BJ (cell line): ENCODE data around the gene PEDS1. TPM values are rescaled to one million over a fixed set of nuclear protein-coding genes. Genes with fewer than 3 reads are reported as not detected.
"Not testable (repeated sequence)": the region's sequence is repeated elsewhere in the genome, so short reads cannot be mapped to it uniquely, and the experiment has no call there.

Experiments used
- CTCF ChIA-PET: fragments of 350-600 bp; formaldehyde crosslinking; extraction: SDS; loops from one replicate; lab custom pipeline; 2021; ENCODE audit warnings: antibody characterized with exemption, inconsistent platforms; lab: Yijun Ruan, JAX
- POLR2A ChIA-PET: fragments of 300-600 bp; sonication (Branson Sonifier 250); formaldehyde crosslinking; extraction: SDS; loops from one replicate; lab custom pipeline; 2021; ENCODE audit warnings: antibody characterized with exemption; lab: Charles Lee
- DNase-seq: peaks from one replicate; pipeline ENCODE4 v3.0.0-alpha.2; 2011; ENCODE audit warnings: low read depth
- H3K27me3 ChIP-seq: 2 replicates; pipeline ENCODE4 v1.6.0; 2011; ENCODE audit warnings: low read length; ENCODE audit not compliant: control insufficient read depth, insufficient read depth
- H3K36me3 ChIP-seq: 2 replicates; pipeline ENCODE4 v1.5.1; 2011; ENCODE audit warnings: low read length; ENCODE audit not compliant: control insufficient read depth, insufficient read depth
- H3K4me3 ChIP-seq: 2 replicates; pipeline ENCODE4 v1.5.1; 2011; ENCODE audit warnings: low read depth, mild to moderate bottlenecking, control low read depth, low read length
- CTCF ChIP-seq: IDR thresholded peaks from 2 replicates; pipeline ENCODE4 v1.5.1; 2011; ENCODE audit warnings: low read depth, mild to moderate bottlenecking, control low read depth, inconsistent platforms, low read length, moderate library complexity; ENCODE audit not compliant: insufficient read depth
- polyA plus RNA-seq: library from polyadenylated mRNA; depleted of rRNA; stranded (reverse); fragments of >200 nt; gene quantifications from 2 replicates; pipeline ENCODE4 v1.2.3, GENCODE V29; 2011

The PEDS1 gene
- polyA plus RNA-seq, 1 experiment, result 52.3 TPM

DNA sequence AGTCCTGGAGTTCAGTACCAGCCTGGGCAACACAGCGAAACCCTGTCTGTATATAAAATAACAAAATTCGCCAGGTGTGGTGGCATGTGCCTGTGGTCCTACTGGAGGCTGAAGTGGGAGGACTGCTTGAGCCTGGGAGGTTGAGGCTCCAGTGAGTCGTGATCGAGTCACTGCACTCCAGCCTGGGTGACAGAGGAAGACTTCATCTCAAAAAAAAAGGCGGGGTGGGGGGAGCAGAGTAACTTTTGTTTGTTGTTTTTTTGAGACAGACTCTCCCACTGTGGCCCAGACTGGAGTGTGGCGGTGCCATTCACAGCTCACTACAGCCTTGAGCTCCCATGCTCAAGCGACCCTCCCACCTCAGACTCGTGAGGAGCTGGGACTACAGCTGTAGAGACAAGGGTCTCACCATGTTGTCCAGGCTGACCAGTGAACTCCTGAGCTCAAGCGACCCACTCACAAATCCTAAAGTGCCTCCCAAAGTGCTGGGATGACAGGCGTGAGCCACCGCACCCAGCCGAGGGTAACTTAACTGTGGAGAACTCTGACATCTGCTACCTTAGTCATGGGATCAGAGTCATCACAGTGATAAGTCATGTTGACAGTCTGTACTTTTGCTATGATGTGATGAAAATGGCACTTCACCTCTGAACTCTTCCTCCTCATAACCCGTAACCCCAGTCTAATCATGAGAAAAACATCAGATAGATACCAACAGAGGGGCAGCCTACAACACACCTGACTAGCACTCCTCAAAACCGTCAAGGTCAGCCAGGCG, 16.5 kb downstream of the PEDS1 start:
- Histone ChIP-seq H3K4me3 (no peak overlapping the region), H3K27me3 (no peaks in the 10 kb centered on the region), H3K36me3 (peaks cover 28% of the 10 kb centered on the region)
- DNase-seq, result no peak
- CTCF ChIA-PET, result no interaction called here
- POLR2A ChIA-PET, result no interaction called here
- no peak for TF ChIP-seq CTCF

GRCh38 chr20:50135157-50135556, 18.4 kb downstream of the PEDS1 start:
- POLR2A ChIA-PET, DNase-seq, H3K27me3 ChIP-seq, H3K4me3 ChIP-seq: not testable (repeated sequence)
- peaks cover 15% of the 10 kb centered on the region for H3K36me3 ChIP-seq
- CTCF ChIA-PET, result interaction anchor here (1.3 to 2.2 kb wide), 2 partner anchors 14 to 34 kb away, joined by 3 to 9 read pairs; no protein-coding TSS in a partner anchor

- ChIA-PET POLR2A (no interaction called here), CTCF (interaction anchor here (0.6 to 2.2 kb wide), 4 partner anchors 18 to 153 kb away, joined by 3 to 9 read pairs (median 4); no protein-coding TSS in a partner anchor)
- Histone ChIP-seq H3K36me3 (peaks cover 20% of the 10 kb centered on the region), H3K4me3 (no peak overlapping the region), H3K27me3 (no peaks in the 10 kb centered on the region)
- DNase-seq, result no peak
- peak; percentile 14; the same call in 1 of the 2 replicates for TF ChIP-seq CTCF
Measured at GRCh38 chr20:50133474-50134217, 19.9 kb downstream of the PEDS1 start.

DNA sequence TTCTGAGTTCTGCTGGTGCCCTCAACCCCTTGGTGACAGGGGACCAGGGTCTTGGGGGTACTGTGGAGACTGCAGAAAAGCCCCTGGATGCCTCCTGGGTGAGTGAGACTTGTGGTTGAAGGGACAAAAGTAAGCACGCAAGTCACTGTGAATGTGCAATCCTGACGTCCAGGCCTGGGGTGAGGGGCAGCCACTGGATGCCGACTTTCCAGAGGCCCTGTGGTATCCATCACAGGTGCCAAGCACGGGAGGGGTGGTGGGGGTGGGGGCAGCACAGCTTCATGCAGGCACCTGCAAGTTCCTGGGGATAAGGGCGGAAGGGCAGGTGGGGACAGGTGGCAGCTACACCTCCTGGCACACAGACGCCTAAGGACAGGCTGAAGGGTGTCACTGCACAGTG, 20.5 kb downstream of the PEDS1 start:
- Histone ChIP-seq H3K36me3 (peaks cover 25% of the 10 kb centered on the region), H3K4me3 (no peak overlapping the region), H3K27me3 (no peaks in the 10 kb centered on the region)
- DNase-seq, result no peak
- ChIA-PET CTCF (interaction anchor here (1.3 kb wide), 1 partner anchor 36 kb away, joined by 6 read pairs; no protein-coding TSS in a partner anchor), POLR2A (no interaction called here)
- TF ChIP-seq CTCF, result no peak

DNA sequence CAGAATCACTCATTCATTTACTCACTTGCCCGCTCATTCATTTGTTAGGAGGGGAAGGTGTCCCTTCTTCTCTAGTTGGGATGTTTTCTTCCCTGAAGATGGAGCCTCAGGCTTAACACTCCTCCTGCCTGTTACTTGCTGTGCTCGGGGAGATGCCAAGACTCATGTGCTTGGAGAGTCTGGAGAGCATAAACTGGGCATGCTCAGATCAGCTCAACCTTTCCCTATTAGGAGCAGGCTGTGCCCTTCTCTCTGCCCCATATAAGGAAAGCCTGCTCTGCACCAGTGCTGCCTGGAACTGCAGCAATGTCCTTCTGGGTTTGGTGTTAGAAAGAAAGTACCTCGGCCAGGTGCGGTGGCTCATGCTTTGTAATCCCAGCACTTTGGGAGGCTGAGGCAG, 22.5 kb downstream of the PEDS1 start:
- POLR2A ChIA-PET, result interaction anchor here (0.6 kb wide), 1 partner anchor 31 kb away, joined by 5 read pairs; no protein-coding TSS in a partner anchor
- H3K36me3 ChIP-seq, result peaks cover 35% of the 10 kb centered on the region
- no peak for TF ChIP-seq CTCF
- DNase-seq, result no peak
- no peak overlapping the region for H3K4me3 ChIP-seq
- CTCF ChIA-PET, result interaction anchor here (2.5 kb wide), 1 partner anchor 11 kb away, joined by 9 read pairs; no protein-coding TSS in a partner anchor
- H3K27me3 ChIP-seq, result no peaks in the 10 kb centered on the region
